ENCODE results near the gene CD1C. TPM values are rescaled to one million over a fixed set of nuclear protein-coding genes. Genes with fewer than 3 reads are reported as not detected.

The CD1C gene
- total and polyA plus RNA-seq, 7 donors, result 0.06 to 0.47 (median 0.17) TPM; not detected in 3

DNA sequence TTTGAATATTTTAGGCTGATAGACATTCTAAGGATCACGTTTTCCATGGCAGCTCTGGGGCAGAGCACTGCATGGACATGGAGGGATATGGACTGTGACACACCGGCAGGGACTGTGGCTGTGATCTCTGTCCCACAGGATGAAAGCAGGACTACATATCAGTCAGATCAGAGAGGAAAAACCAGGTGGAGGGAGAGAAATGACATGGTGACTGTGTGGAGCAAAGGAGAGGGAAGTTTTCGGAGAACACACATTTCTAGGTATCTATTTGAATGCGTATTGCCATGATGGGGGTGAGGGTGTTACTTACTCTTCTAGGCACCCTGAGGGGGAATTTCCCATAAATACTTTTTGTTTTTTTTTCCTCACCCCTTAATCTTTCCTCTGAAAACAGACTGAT is 3.2 kb upstream of the CD1C start:
- Histone ChIP-seq H3K4me3 (no peak overlapping the region), H3K4me1 (no peaks in the 10 kb centered on the region), H3K27ac (no peak overlapping the region), H3K36me3 (ENCODE audit: insufficient read depth in 1 of 2, low read depth in 1 of 2) (no peaks in the 10 kb centered on the region), H3K27me3 (ENCODE audit: insufficient read depth in 3 of 3, low read length in 2 of 3) (no peaks in the 10 kb centered on the region), H3K9me3 (no peaks in the 10 kb centered on the region)
- intact Hi-C loops (cut with DNase I), result no loop called here
- ATAC-seq, result no peak
- TF ChIP-seq, protein P1, sequence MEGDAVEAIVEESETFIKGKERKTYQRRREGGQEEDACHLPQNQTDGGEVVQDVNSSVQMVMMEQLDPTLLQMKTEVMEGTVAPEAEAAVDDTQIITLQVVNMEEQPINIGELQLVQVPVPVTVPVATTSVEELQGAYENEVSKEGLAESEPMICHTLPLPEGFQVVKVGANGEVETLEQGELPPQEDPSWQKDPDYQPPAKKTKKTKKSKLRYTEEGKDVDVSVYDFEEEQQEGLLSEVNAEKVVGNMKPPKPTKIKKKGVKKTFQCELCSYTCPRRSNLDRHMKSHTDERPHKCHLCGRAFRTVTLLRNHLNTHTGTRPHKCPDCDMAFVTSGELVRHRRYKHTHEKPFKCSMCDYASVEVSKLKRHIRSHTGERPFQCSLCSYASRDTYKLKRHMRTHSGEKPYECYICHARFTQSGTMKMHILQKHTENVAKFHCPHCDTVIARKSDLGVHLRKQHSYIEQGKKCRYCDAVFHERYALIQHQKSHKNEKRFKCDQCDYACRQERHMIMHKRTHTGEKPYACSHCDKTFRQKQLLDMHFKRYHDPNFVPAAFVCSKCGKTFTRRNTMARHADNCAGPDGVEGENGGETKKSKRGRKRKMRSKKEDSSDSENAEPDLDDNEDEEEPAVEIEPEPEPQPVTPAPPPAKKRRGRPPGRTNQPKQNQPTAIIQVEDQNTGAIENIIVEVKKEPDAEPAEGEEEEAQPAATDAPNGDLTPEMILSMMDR (IDR thresholded peaks at IDR 0.05), result no peak
- 74 to 79% (median 79%) methylated on average over 4 of the region's 4 CpGs for WGBS, 3 donors
- DNase-seq, result no peak

DNA sequence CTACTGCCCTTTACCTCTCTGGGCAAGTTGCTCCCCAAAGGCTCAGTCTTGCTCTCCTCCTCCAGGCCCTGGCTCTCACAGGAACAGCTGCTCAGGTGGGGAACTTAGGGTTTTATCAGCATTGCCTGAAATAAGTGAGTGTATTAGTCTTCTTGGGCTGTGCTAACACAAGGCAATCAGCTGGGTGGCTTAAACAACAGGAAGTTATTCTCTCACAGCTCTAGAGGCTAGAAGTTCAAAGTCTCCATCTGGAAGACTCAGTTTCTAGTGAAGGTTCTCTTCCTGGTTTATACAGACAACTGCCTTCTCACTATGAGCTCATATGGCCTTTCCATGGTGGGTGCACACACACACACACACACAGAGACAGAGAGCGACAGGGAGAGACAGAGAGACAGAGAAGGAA is 2.8 kb upstream of the CD1C start:
- Histone ChIP-seq H3K4me3 (no peak overlapping the region), H3K9me3 (no peaks in the 10 kb centered on the region), H3K4me1 (no peaks in the 10 kb centered on the region), H3K27me3 (ENCODE audit: insufficient read depth in 3 of 3, low read length in 2 of 3) (no peaks in the 10 kb centered on the region), H3K36me3 (ENCODE audit: insufficient read depth in 1 of 2, low read depth in 1 of 2) (no peaks in the 10 kb centered on the region), H3K27ac (no peak overlapping the region)
- no peak for DNase-seq
- no peak for ATAC-seq
- intact Hi-C loops (cut with DNase I), result no loop called here
- TF ChIP-seq, protein P1 (IDR thresholded peaks at IDR 0.05), result no peak
- 64 to 88% (median 83%) methylated on average over 1 of the region's 1 CpG for WGBS, 3 donors

DNA sequence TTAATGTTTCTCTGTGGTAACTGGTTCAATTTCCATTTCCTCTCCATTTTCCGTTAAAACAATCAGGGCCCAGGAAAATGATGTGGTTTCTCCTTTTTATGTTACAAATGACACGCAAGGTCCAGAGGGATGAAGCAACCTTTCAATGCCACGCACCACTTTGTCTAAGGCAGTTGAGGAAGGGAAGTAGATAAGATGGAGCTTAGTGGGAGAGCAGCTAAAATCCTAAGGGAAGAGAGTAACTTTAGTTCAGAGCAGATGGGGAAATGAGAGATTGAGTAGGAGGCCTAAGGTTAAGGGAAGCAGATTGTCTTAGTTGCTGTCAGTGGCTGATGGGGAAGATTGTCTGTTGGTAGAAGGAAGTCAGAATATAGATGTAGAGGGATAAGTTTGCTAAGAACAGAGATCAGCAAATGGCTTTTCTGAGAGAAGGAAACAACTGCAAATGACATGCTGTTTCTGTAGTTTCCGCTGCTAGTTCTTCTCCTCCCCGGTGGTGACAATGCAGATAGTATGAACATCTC is 660 bp downstream of the CD1C start:
- ATAC-seq (no peak), DNase-seq (no peak)
- Histone ChIP-seq H3K9me3 (no peaks in the 10 kb centered on the region), H3K27me3 (ENCODE audit: insufficient read depth in 3 of 3, low read length in 2 of 3) (no peaks in the 10 kb centered on the region), H3K4me3 (no peak overlapping the region), H3K27ac (no peak overlapping the region), H3K4me1 (no peaks in the 10 kb centered on the region), H3K36me3 (ENCODE audit: insufficient read depth in 1 of 2, low read depth in 1 of 2) (no peaks in the 10 kb centered on the region)
- TF ChIP-seq, protein P1 (IDR thresholded peaks at IDR 0.05), result no peak
- intact Hi-C loops (cut with DNase I), result no loop called here
- 82 to 89% (median 82%) methylated on average over 5 of the region's 5 CpGs for whole genome bisulfite sequencing, 3 donors

DNA sequence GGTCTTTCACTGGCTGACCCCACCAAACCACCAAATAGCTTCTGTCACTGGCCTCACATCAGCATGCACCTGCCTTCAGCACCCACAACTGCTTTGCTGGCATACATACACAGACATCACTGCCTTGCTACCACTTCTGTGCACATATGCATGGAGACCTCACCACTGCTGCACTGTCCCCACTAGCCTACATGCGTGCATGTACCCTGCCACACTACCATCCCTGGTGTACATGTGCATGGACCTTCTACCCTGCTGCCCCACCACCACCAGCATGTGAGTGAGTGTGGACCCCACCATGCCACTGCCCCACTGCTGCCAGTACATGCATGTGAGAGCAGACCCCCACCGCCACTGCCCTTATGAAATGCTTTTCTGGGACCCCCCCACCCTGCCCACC is 6.1 kb downstream of the CD1C start:
- no peak for DNase-seq
- Histone ChIP-seq H3K4me3 (no peak overlapping the region), H3K27ac (no peak overlapping the region), H3K9me3 (no peaks in the 10 kb centered on the region), H3K27me3 (ENCODE audit: insufficient read depth in 3 of 3, low read length in 2 of 3) (no peaks in the 10 kb centered on the region), H3K36me3 (ENCODE audit: insufficient read depth in 1 of 2, low read depth in 1 of 2) (no peaks in the 10 kb centered on the region), H3K4me1 (no peaks in the 10 kb centered on the region)
- ATAC-seq, result no peak
- TF ChIP-seq, protein P1 (IDR thresholded peaks at IDR 0.05), result no peak
- WGBS, 3 donors, result 90 to 97% (median 91%) methylated on average over 2 of the region's 2 CpGs
- intact Hi-C loops (cut with DNase I), result no loop called here

DNA sequence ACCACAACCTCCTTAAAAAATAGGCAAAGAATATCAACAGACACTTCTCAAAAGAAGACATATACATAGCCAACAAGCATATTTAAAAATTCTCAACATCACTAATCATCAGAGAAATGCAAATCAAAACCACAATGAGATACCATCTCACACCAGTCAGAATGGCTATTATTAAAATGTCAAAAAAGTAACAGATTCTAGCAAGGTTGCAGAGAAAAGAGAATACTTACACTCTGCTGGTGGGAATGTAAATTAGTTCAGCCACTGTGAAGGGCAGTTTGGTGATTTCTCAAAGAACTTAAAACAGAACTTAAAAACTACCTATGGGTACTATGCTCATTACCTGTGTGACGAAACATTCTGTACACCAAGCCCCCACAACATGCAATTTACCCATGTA is 20.9 kb downstream of the CD1C start:
- ATAC-seq, result no peak
- Histone ChIP-seq H3K4me1 (no peaks in the 10 kb centered on the region), H3K27ac (no peak overlapping the region), H3K27me3 (ENCODE audit: insufficient read depth in 3 of 3, low read length in 2 of 3) (no peaks in the 10 kb centered on the region), H3K4me3 (no peak overlapping the region), H3K9me3 (peaks cover 20% of the 10 kb centered on the region), H3K36me3 (ENCODE audit: insufficient read depth in 1 of 2, low read depth in 1 of 2) (no peaks in the 10 kb centered on the region)
- DNase-seq, result no peak
- 75 to 83% (median 80%) methylated on average over 1 of the region's 1 CpG for WGBS, 3 donors
- intact Hi-C loops (cut with DNase I), result no loop called here
- TF ChIP-seq, protein P1 (IDR thresholded peaks at IDR 0.05), result no peak

Data from psoas muscle (tissue), 8 donors.